Astrocyte (in vitro differentiated cells and primary cell): Measurements from ENCODE around the gene CREB5. TPM values are rescaled to one million over a fixed set of nuclear protein-coding genes. Genes with fewer than 3 reads are reported as not detected.

ENCODE experiments used
- DNase-seq: peaks from one replicate; pipeline ENCODE4 v3.0.0-alpha.2; 2010; ENCODE audit warnings: low read depth
- FAIRE-seq: peaks from 2 replicates; lab custom pipeline; 2011; peaks lifted over from hg19 to GRCh38; lab: Jason Lieb, UNC
- H2AFZ ChIP-seq: 2 replicates; pipeline ENCODE4 v1.6.0; 2012; ENCODE audit warnings: low read depth, low read length, inconsistent platforms
- H3K27ac ChIP-seq: 2 replicates; pipeline ENCODE4 v1.5.1; 2011; ENCODE audit warnings: low read depth, low read length, inconsistent platforms
- H3K27me3 ChIP-seq: 2 replicates; pipeline ENCODE4 v1.6.0; 2011; ENCODE audit warnings: low read length, inconsistent platforms; ENCODE audit not compliant: insufficient read depth
- H3K36me3 ChIP-seq: 2 replicates; pipeline ENCODE4 v1.5.1; 2011; ENCODE audit warnings: low read length, inconsistent platforms; ENCODE audit not compliant: insufficient read depth
- H3K4me1 ChIP-seq: 2 replicates; pipeline ENCODE4 v1.5.1; 2011; ENCODE audit warnings: low read length, inconsistent platforms; ENCODE audit not compliant: insufficient read depth
- H3K4me2 ChIP-seq: 2 replicates; pipeline ENCODE4 v1.6.0; 2012; ENCODE audit warnings: low read length, inconsistent platforms
- H3K4me3 ChIP-seq: 2 replicates; pipeline ENCODE4 v1.5.1; 2011; ENCODE audit warnings: low read depth, mild to moderate bottlenecking, low read length, inconsistent platforms; ENCODE audit not compliant: insufficient read depth
- H3K79me2 ChIP-seq: 2 replicates; pipeline ENCODE4 v1.6.0; 2012; ENCODE audit warnings: mild to moderate bottlenecking, low read length, inconsistent platforms; ENCODE audit not compliant: insufficient read depth
- H3K9ac ChIP-seq: 2 replicates; pipeline ENCODE4 v1.6.0; 2012; ENCODE audit warnings: mild to moderate bottlenecking, low read length, inconsistent platforms
- H3K9me3 ChIP-seq: 2 replicates; pipeline ENCODE4 v1.5.1; 2012; ENCODE audit warnings: low read depth, mild to moderate bottlenecking, low read length, inconsistent platforms; ENCODE audit not compliant: insufficient read depth
- H4K20me1 ChIP-seq: 2 replicates; pipeline ENCODE4 v1.6.0; 2012; ENCODE audit warnings: low read length, inconsistent platforms; ENCODE audit not compliant: insufficient read depth
- H3K27ac Mint-ChIP-seq: one replicate; pipeline ENCODE4 v1.8.0; 2021; ENCODE audit warnings: mild to moderate bottlenecking, mixed read lengths; ENCODE audit not compliant: unreplicated experiment
- H3K27me3 Mint-ChIP-seq: one replicate; pipeline ENCODE4 v1.8.0; 2021; ENCODE audit warnings: low read depth, mixed read lengths; ENCODE audit not compliant: unreplicated experiment
- H3K36me3 Mint-ChIP-seq: one replicate; pipeline ENCODE4 v1.8.0; 2021; ENCODE audit warnings: low read depth, mixed read lengths; ENCODE audit not compliant: unreplicated experiment
- H3K4me1 Mint-ChIP-seq: one replicate; pipeline ENCODE4 v1.8.0; 2021; ENCODE audit warnings: low read depth, mixed read lengths; ENCODE audit not compliant: unreplicated experiment
- H3K4me3 Mint-ChIP-seq: one replicate; pipeline ENCODE4 v1.8.0; 2021; ENCODE audit warnings: mild to moderate bottlenecking, moderate library complexity, mixed read lengths; ENCODE audit not compliant: unreplicated experiment
- H3K9me3 Mint-ChIP-seq: one replicate; pipeline ENCODE4 v1.8.0; 2021; ENCODE audit warnings: mild to moderate bottlenecking, mixed read lengths; ENCODE audit not compliant: unreplicated experiment
- CTCF ChIP-seq: IDR thresholded peaks from 2 replicates; pipeline ENCODE4 v1.5.1; 2011; ENCODE audit warnings: low read depth, mild to moderate bottlenecking, inconsistent platforms, low read length, moderate library complexity; ENCODE audit not compliant: insufficient read depth
- EZH2 ChIP-seq: IDR thresholded peaks from 2 replicates; pipeline ENCODE4 v1.6.1; 2012; ENCODE audit warnings: mild to moderate bottlenecking, low read length, inconsistent platforms; ENCODE audit not compliant: insufficient read depth
- total RNA-seq: library from RNA; stranded (reverse); gene quantifications from 2 replicates; pipeline ENCODE4 v1.2.1, GENCODE V29; 2021

The CREB5 gene
- total RNA-seq, 1 donor from 2014 or later: 25.4 TPM

- TF ChIP-seq CTCF: no peak
- TF ChIP-seq EZH2: no peak
- H3K4me1 Mint-ChIP-seq: peaks cover 22% of the 10 kb centered on the region
- peak; percentile 29 for FAIRE-seq
- DNase-seq: peak; percentile 62
- no peaks in the 10 kb centered on the region for H3K9me3 ChIP-seq
- H3K36me3 ChIP-seq: no peaks in the 10 kb centered on the region
- peaks cover 26% of the 10 kb centered on the region for H3K4me1 ChIP-seq
- peak overlapping the region; percentile 94 for H3K27ac Mint-ChIP-seq
- no peaks in the 10 kb centered on the region for H3K27me3 ChIP-seq
- H3K4me3 Mint-ChIP-seq: peak overlapping the region; percentile 96
- H3K9me3 Mint-ChIP-seq: no peaks in the 10 kb centered on the region
- peak overlapping the region; percentile 88 for H3K4me2 ChIP-seq
- peaks cover 3% of the 10 kb centered on the region for H3K79me2 ChIP-seq
- peak overlapping the region; percentile 99 for H3K9ac ChIP-seq
- peaks cover 2% of the 10 kb centered on the region for H3K27me3 Mint-ChIP-seq
- H4K20me1 ChIP-seq: peaks cover 3% of the 10 kb centered on the region
- H3K27ac ChIP-seq: peak overlapping the region; percentile 30
- H3K36me3 Mint-ChIP-seq: no peaks in the 10 kb centered on the region
- peak overlapping the region; percentile 82 for H3K4me3 ChIP-seq
- peak overlapping the region; percentile 1 for H2AFZ ChIP-seq
These were observed 1.4 kb upstream of the CREB5 start for GRCh38 chr7:28410628-28411531.

GRCh38 chr7:28413011-28413410 is 693 bp downstream of the CREB5 start:
- Mint-ChIP-seq H3K36me3 (no peaks in the 10 kb centered on the region), H3K27ac (no peak overlapping the region), H3K27me3 (no peaks in the 10 kb centered on the region), H3K9me3 (no peaks in the 10 kb centered on the region), H3K4me3 (peak overlapping the region; percentile 29), H3K4me1 (peaks cover 12% of the 10 kb centered on the region)
- no peak for TF ChIP-seq EZH2
- Histone ChIP-seq H3K79me2 (peaks cover 6% of the 10 kb centered on the region), H4K20me1 (peaks cover 3% of the 10 kb centered on the region), H3K4me1 (peaks cover 20% of the 10 kb centered on the region), H3K27ac (no peak overlapping the region), H3K4me3 (no peak overlapping the region), H3K27me3 (no peaks in the 10 kb centered on the region), H3K36me3 (no peaks in the 10 kb centered on the region), H3K9ac (no peak overlapping the region), H3K4me2 (peak overlapping the region; percentile 39), H3K9me3 (no peaks in the 10 kb centered on the region), H2AFZ (no peak overlapping the region)
- no peak for DNase-seq
- FAIRE-seq: no peak

- Histone ChIP-seq H3K4me3 (no peak overlapping the region), H2AFZ (no peak overlapping the region), H3K27ac (no peak overlapping the region), H3K4me2 (no peak overlapping the region), H3K79me2 (peaks cover 6% of the 10 kb centered on the region), H3K4me1 (peaks cover 11% of the 10 kb centered on the region), H3K27me3 (no peaks in the 10 kb centered on the region), H3K36me3 (no peaks in the 10 kb centered on the region), H3K9ac (no peak overlapping the region), H4K20me1 (peaks cover 3% of the 10 kb centered on the region), H3K9me3 (no peaks in the 10 kb centered on the region)
- Mint-ChIP-seq H3K27me3 (no peaks in the 10 kb centered on the region), H3K4me3 (no peak overlapping the region), H3K4me1 (peaks cover 11% of the 10 kb centered on the region), H3K9me3 (no peaks in the 10 kb centered on the region), H3K36me3 (no peaks in the 10 kb centered on the region), H3K27ac (no peak overlapping the region)
- DNase-seq (no peak), FAIRE-seq (no peak)
- no peak for TF ChIP-seq CTCF
- no peak for TF ChIP-seq EZH2
These were observed 2.1 kb downstream of the CREB5 start for GRCh38 chr7:28414453-28414852.
